ENCODE results near the gene SLC22A4.

The SLC22A4 gene

GRCh38 chr5:132387640-132388117 is 93.5 kb downstream of the SLC22A4 start:
- Histone ChIP-seq H3K14ac (ENCODE audit: low read length) (no peak overlapping the region), H3K4me2 (ENCODE audit: low read length) (peak overlapping the region; percentile 43), H3K18ac (ENCODE audit: low read length) (no peak overlapping the region), H3K79me1 (ENCODE audit: low read length) (peaks cover 18% of the 10 kb centered on the region), H2AK5ac (ENCODE audit: low read length) (no peak overlapping the region), H2BK12ac (ENCODE audit: low read length) (peak overlapping the region; percentile 42), H2BK120ac (ENCODE audit: insufficient read depth, low read length, poor library complexity) (no peak overlapping the region), H3K27me3 (ENCODE audit: insufficient read depth, low read length) (no peaks in the 10 kb centered on the region), H2AFZ (ENCODE audit: insufficient read depth, low read length, poor library complexity) (no peak overlapping the region), H3K9me3 (ENCODE audit: insufficient read depth, low read depth, low read length) (no peaks in the 10 kb centered on the region), H3K9ac (ENCODE audit: low read length) (no peak overlapping the region), H3K36me3 (ENCODE audit: control insufficient read depth in 1 of 2, insufficient read depth in 2 of 2, low read length in 2 of 2) (peaks cover 3 to 4% of the 10 kb centered on the region in 2 experiments), H4K12ac (ENCODE audit: low read depth, low read length) (no peak overlapping the region), H3K23ac (ENCODE audit: low read length) (no peak overlapping the region), H3K79me2 (ENCODE audit: control insufficient read depth, insufficient read depth, low read length, poor library complexity) (no peaks in the 10 kb centered on the region), H3K4ac (ENCODE audit: low read depth, low read length) (no peak overlapping the region), H4K91ac (ENCODE audit: low read depth, low read length) (no peak overlapping the region), H3K4me1 (ENCODE audit: control insufficient read depth in 1 of 2, insufficient read depth in 2 of 2, low read length in 2 of 2) (peaks cover 27 to 34% of the 10 kb centered on the region in 2 experiments), H3K27ac (ENCODE audit: low read depth, low read length) (peak overlapping the region; percentile 84), H4K8ac (ENCODE audit: low read depth, low read length) (no peak overlapping the region), H3K4me3 (ENCODE audit: low read depth, low read length) (no peak overlapping the region), H2BK5ac (ENCODE audit: low read depth, low read length, poor library complexity) (no peak overlapping the region)
- peak; percentile 40 to 63 for DNase-seq
- WGBS (ENCODE audit: extremely low coverage, insufficient coverage, insufficient read length) = no CpG with 5 or more reads among the region's 4 CpGs

- Histone ChIP-seq H2BK12ac (ENCODE audit: low read length) (peak overlapping the region; percentile 51), H3K18ac (ENCODE audit: low read length) (no peak overlapping the region), H4K12ac (ENCODE audit: low read depth, low read length) (no peak overlapping the region), H4K91ac (ENCODE audit: low read depth, low read length) (no peak overlapping the region), H3K14ac (ENCODE audit: low read length) (no peak overlapping the region), H3K4ac (ENCODE audit: low read depth, low read length) (no peak overlapping the region), H3K36me3 (ENCODE audit: control insufficient read depth in 1 of 2, insufficient read depth in 2 of 2, low read length in 2 of 2) (peaks cover 5 to 6% of the 10 kb centered on the region in 2 experiments), H3K4me3 (ENCODE audit: low read depth, low read length) (no peak overlapping the region), H3K9ac (ENCODE audit: low read length) (no peak overlapping the region), H4K8ac (ENCODE audit: low read depth, low read length) (no peak overlapping the region), H3K27ac (ENCODE audit: low read depth, low read length) (peak overlapping the region; percentile 84), H3K4me2 (ENCODE audit: low read length) (peak overlapping the region; percentile 43), H2AFZ (ENCODE audit: insufficient read depth, low read length, poor library complexity) (no peak overlapping the region), H3K4me1 (ENCODE audit: control insufficient read depth in 1 of 2, insufficient read depth in 2 of 2, low read length in 2 of 2) (peaks cover 27 to 34% of the 10 kb centered on the region in 2 experiments), H3K79me2 (ENCODE audit: control insufficient read depth, insufficient read depth, low read length, poor library complexity) (no peaks in the 10 kb centered on the region), H3K27me3 (ENCODE audit: insufficient read depth, low read length) (no peaks in the 10 kb centered on the region), H3K9me3 (ENCODE audit: insufficient read depth, low read depth, low read length) (no peaks in the 10 kb centered on the region), H2AK5ac (ENCODE audit: low read length) (no peak overlapping the region), H2BK5ac (ENCODE audit: low read depth, low read length, poor library complexity) (peak overlapping the region; percentile 73), H3K23ac (ENCODE audit: low read length) (no peak overlapping the region), H2BK120ac (ENCODE audit: insufficient read depth, low read length, poor library complexity) (peak overlapping the region; percentile 21), H3K79me1 (ENCODE audit: low read length) (peaks cover 18% of the 10 kb centered on the region)
- DNase-seq = peak; percentile 65 to 73
- no CpG with 5 or more reads among the region's 8 CpGs for WGBS (ENCODE audit: extremely low coverage, insufficient coverage, insufficient read length)
Measured at GRCh38 chr5:132388244-132389050, 94.3 kb downstream of the SLC22A4 start.

GRCh38 chr5:132389051-132389331 is 94.8 kb downstream of the SLC22A4 start:
- Histone ChIP-seq H3K4me3 (ENCODE audit: low read depth, low read length) (no peak overlapping the region), H3K4me2 (ENCODE audit: low read length) (no peak overlapping the region), H4K91ac (ENCODE audit: low read depth, low read length) (peak overlapping the region; percentile 44), H2BK120ac (ENCODE audit: insufficient read depth, low read length, poor library complexity) (peak overlapping the region; percentile 3), H4K8ac (ENCODE audit: low read depth, low read length) (peak overlapping the region; percentile 13), H3K27ac (ENCODE audit: low read depth, low read length) (peak overlapping the region; percentile 84), H3K23ac (ENCODE audit: low read length) (no peak overlapping the region), H3K18ac (ENCODE audit: low read length) (peak overlapping the region; percentile 62), H4K12ac (ENCODE audit: low read depth, low read length) (no peak overlapping the region), H3K79me2 (ENCODE audit: control insufficient read depth, insufficient read depth, low read length, poor library complexity) (no peaks in the 10 kb centered on the region), H3K14ac (ENCODE audit: low read length) (peak overlapping the region; percentile 68), H3K27me3 (ENCODE audit: insufficient read depth, low read length) (no peaks in the 10 kb centered on the region), H2BK5ac (ENCODE audit: low read depth, low read length, poor library complexity) (peak overlapping the region; percentile 52), H3K9ac (ENCODE audit: low read length) (no peak overlapping the region), H3K9me3 (ENCODE audit: insufficient read depth, low read depth, low read length) (no peaks in the 10 kb centered on the region), H3K4ac (ENCODE audit: low read depth, low read length) (peak overlapping the region; percentile 28), H2AFZ (ENCODE audit: insufficient read depth, low read length, poor library complexity) (no peak overlapping the region), H2BK12ac (ENCODE audit: low read length) (peak overlapping the region; percentile 70), H3K4me1 (ENCODE audit: control insufficient read depth in 1 of 2, insufficient read depth in 2 of 2, low read length in 2 of 2) (peaks cover 25 to 32% of the 10 kb centered on the region in 2 experiments), H3K79me1 (ENCODE audit: low read length) (peaks cover 18% of the 10 kb centered on the region), H3K36me3 (ENCODE audit: control insufficient read depth in 1 of 2, insufficient read depth in 2 of 2, low read length in 2 of 2) (peaks cover 8 to 9% of the 10 kb centered on the region in 2 experiments), H2AK5ac (ENCODE audit: low read length) (no peak overlapping the region)
- DNase-seq = no peak
- WGBS (ENCODE audit: extremely low coverage, insufficient coverage, insufficient read length) = no CpG with 5 or more reads among the region's 1 CpG

GRCh38 chr5:132389585-132390286 is 95.5 kb downstream of the SLC22A4 start:
- Histone ChIP-seq H3K27me3 (ENCODE audit: insufficient read depth, low read length) (no peaks in the 10 kb centered on the region), H3K9ac (ENCODE audit: low read length) (no peak overlapping the region), H4K12ac (ENCODE audit: low read depth, low read length) (no peak overlapping the region), H3K4me2 (ENCODE audit: low read length) (no peak overlapping the region), H2BK120ac (ENCODE audit: insufficient read depth, low read length, poor library complexity) (peak overlapping the region; percentile 3), H3K4me3 (ENCODE audit: low read depth, low read length) (no peak overlapping the region), H3K14ac (ENCODE audit: low read length) (peak overlapping the region; percentile 68), H3K4ac (ENCODE audit: low read depth, low read length) (no peak overlapping the region), H3K18ac (ENCODE audit: low read length) (peak overlapping the region; percentile 62), H3K23ac (ENCODE audit: low read length) (no peak overlapping the region), H2BK12ac (ENCODE audit: low read length) (peak overlapping the region; percentile 70), H4K8ac (ENCODE audit: low read depth, low read length) (no peak overlapping the region), H3K79me2 (ENCODE audit: control insufficient read depth, insufficient read depth, low read length, poor library complexity) (no peaks in the 10 kb centered on the region), H3K79me1 (ENCODE audit: low read length) (peaks cover 18% of the 10 kb centered on the region), H2AK5ac (ENCODE audit: low read length) (no peak overlapping the region), H4K91ac (ENCODE audit: low read depth, low read length) (peak overlapping the region; percentile 44), H2BK5ac (ENCODE audit: low read depth, low read length, poor library complexity) (peak overlapping the region; percentile 52), H3K9me3 (ENCODE audit: insufficient read depth, low read depth, low read length) (no peaks in the 10 kb centered on the region), H3K36me3 (ENCODE audit: control insufficient read depth in 1 of 2, insufficient read depth in 2 of 2, low read length in 2 of 2) (peaks cover 9 to 12% of the 10 kb centered on the region in 2 experiments), H2AFZ (ENCODE audit: insufficient read depth, low read length, poor library complexity) (no peak overlapping the region), H3K27ac (ENCODE audit: low read depth, low read length) (peak overlapping the region; percentile 84), H3K4me1 (ENCODE audit: control insufficient read depth in 1 of 2, insufficient read depth in 2 of 2, low read length in 2 of 2) (peaks cover 24 to 29% of the 10 kb centered on the region in 2 experiments)
- DNase-seq = peak; percentile 98 to 99
- WGBS (ENCODE audit: extremely low coverage, insufficient coverage, insufficient read length) = no CpG with 5 or more reads among the region's 10 CpGs
